MG63 (cell line): ENCODE results near the gene LRRC27. TPM values are rescaled to one million over a fixed set of nuclear protein-coding genes. Genes with fewer than 3 reads are reported as not detected.
"Not testable (repeated sequence)": the region's sequence is repeated elsewhere in the genome, so short reads cannot be mapped to it uniquely, and the experiment has no call there.

ENCODE experiments used
- DNase-seq: peaks from one replicate; pipeline ENCODE4 v3.0.0-alpha.2; 2020
- H3K27me3 ChIP-seq: fragments of 250-450 bp; sonication (Bioruptor Pico); 2 replicates; pipeline ENCODE4 v1.5.1; 2020; ENCODE audit warnings: mild to moderate bottlenecking, moderate library complexity
- H3K36me3 ChIP-seq: fragments of 250-450 bp; sonication (Bioruptor Pico); 2 replicates; pipeline ENCODE4 v1.5.1; 2020; ENCODE audit warnings: mild to moderate bottlenecking, moderate library complexity
- H3K4me3 ChIP-seq: fragments of 250-450 bp; sonication (Bioruptor Pico); 2 replicates; pipeline ENCODE4 v1.5.1; 2020; ENCODE audit warnings: mild to moderate bottlenecking, moderate library complexity
- H3K9me3 ChIP-seq: fragments of 250-450 bp; sonication (Bioruptor Pico); 2 replicates; pipeline ENCODE4 v1.5.1; 2020; ENCODE audit warnings: mild to moderate bottlenecking, moderate library complexity
- total RNA-seq: library from RNA; depleted of rRNA; stranded (reverse); fragments of >200 nt; shearing (Covaris generic); gene quantifications from 2 replicates; pipeline ENCODE4 v1.2.3, GENCODE V29; 2014; ENCODE audit warnings: low replicate concordance

The LRRC27 gene
- total RNA-seq, 1 experiment from 2014 or later = 8.3 TPM

GRCh38 chr10:132370426-132371340 lies 38.7 kb downstream of the LRRC27 start:
- Histone ChIP-seq H3K36me3 (no peaks in the 10 kb centered on the region; the same call in 1 of the 2 replicates), H3K27me3 (no peaks in the 10 kb centered on the region)
- DNase-seq = no peak

GRCh38 chr10:132371641-132372081 lies 39.7 kb downstream of the LRRC27 start:
- no peak for DNase-seq
- no peak overlapping the region for H3K4me3 ChIP-seq
- no peaks in the 10 kb centered on the region for H3K9me3 ChIP-seq
- no peaks in the 10 kb centered on the region; the same call in 1 of the 2 replicates for H3K36me3 ChIP-seq
- H3K27me3 ChIP-seq = no peaks in the 10 kb centered on the region

More at GRCh38 chr10:132370426-132371340, 38.7 kb downstream of the LRRC27 start:
- H3K4me3 ChIP-seq = no peak overlapping the region
- no peaks in the 10 kb centered on the region for H3K9me3 ChIP-seq

DNA sequence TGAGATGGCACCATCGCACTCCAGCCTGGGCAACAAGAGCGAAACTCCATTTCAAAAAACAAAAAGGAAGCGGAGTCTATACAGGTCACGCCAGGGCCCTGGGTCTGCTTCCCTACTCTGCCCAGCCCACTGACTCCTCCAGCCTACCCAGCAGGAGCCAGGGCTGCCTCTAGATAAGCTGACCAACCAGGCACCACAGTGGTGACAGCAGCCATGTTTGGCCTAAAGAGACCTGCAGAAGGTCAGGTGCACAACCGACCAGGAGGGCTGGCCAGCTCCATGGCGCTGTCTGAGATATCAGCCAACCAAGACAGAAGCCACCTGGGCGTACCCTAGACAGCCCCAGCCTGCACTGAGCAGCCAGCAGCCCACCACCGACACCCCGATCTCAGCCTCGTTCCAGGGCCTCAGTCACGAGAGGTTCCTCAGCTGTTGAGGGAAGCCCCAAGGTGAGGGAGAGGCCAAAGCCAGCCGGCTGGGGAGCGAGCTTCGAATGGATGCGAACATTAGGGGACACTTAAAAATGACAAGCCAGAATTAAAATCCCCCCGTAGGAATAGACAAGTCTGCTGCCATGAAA lies 40.6 kb downstream of the LRRC27 start:
- Histone ChIP-seq H3K27me3 (no peaks in the 10 kb centered on the region), H3K9me3 (no peaks in the 10 kb centered on the region), H3K36me3 (no peaks in the 10 kb centered on the region; the same call in 1 of the 2 replicates), H3K4me3 (no peak overlapping the region)
- no peak for DNase-seq

DNA sequence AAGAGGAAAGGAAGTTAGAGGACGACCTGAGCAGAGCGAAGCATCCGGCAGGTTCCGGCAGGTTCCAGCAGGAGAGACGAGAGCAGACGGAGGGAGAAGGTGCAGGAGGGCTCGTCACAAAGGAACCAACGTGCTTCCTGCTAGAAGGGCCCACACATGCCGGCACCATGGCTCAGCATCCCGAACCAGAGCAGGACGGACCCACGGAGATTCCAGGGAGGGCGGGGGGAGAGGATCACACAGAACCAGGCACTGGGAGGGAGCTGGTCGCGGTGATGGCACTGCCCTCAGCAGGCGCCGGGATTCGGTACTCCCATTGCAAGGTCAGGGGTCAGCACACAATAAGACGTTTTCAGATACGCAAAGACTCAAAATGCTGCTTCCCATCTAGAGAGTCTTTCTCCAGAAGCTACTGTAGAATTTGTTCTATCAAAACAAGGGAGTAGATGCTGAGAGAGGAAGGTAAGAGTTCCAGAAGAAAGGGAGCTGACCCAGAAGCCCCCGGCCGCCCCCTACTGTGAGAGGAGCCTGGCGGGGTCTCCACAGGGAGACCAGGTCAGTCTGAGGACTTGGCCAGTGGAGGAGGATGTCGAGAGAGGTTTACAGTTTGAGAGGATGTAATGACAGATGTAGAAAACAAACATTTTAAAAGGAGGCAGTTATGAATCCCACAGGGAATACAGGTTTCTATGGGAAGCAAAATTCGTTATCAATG lies 41.4 kb downstream of the LRRC27 start:
- no peak for DNase-seq
- no peaks in the 10 kb centered on the region for H3K36me3 ChIP-seq
- no peaks in the 10 kb centered on the region for H3K27me3 ChIP-seq
- no peaks in the 10 kb centered on the region for H3K9me3 ChIP-seq
- H3K4me3 ChIP-seq = no peak overlapping the region

DNA sequence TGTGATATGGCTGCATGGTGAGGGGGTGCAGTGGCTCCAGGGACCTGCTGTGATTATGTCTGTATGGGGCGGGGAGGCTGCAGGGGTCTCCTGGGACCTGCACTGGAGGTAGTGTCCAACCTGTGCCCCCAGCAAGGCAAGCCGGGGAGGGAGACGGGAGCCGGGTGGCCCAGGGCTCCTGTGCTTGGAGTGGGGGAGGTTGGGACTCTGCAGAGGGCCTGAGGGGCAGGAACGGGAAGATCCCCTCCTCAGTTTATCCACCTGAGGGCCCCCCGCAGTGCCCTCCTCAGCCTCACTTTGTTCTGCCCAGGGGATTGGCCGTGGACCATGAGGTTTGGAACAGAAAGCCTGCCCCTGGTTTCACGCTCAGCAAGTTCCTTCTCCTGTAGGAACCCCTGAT lies 42.2 kb downstream of the LRRC27 start:
- no peak for DNase-seq
- Histone ChIP-seq H3K4me3 (no peak overlapping the region), H3K36me3 (no peaks in the 10 kb centered on the region), H3K9me3 (no peaks in the 10 kb centered on the region), H3K27me3 (no peaks in the 10 kb centered on the region)

- no peak for DNase-seq
- Histone ChIP-seq H3K9me3 (no peaks in the 10 kb centered on the region), H3K27me3 (no peaks in the 10 kb centered on the region), H3K4me3 (no peak overlapping the region), H3K36me3 (no peaks in the 10 kb centered on the region)
These were observed 42.6 kb downstream of the LRRC27 start for GRCh38 chr10:132374612-132375011.

DNA sequence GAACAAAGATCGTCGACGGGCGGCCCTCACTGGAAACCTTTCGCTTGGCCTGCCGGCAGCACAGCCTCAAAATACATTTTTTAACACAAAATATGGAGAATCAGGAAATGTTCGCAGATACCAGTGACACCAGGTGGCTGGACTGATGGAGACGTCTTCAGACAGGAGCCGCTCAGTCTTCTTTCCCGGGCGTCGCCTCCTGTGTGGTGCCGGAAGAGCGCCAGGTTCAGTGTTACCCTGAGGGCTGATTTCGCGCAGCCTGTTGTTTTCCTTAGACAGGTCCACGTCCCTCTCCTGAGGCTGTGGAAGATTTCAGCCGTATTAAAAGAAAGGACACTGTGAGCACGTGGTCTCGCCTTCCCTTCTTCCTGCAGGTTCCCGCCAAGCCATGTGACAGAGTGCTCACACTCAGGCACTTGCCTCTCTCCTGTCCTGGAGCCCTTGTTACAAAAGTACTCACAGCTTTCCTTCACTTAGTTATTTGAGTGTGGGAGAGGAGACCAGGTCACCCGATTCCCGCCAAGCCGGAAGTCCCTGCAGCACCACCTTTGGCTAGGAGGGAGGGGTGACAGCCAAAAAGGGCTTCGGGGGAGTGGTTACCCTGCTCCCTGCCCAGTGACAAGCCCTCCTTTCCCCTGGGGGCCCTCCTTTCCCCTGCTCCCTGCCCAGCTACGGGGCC lies 43.3 kb downstream of the LRRC27 start:
- Histone ChIP-seq H3K9me3 (no peaks in the 10 kb centered on the region), H3K4me3 (no peak overlapping the region), H3K36me3 (no peaks in the 10 kb centered on the region), H3K27me3 (no peaks in the 10 kb centered on the region)
- DNase-seq = no peak

DNA sequence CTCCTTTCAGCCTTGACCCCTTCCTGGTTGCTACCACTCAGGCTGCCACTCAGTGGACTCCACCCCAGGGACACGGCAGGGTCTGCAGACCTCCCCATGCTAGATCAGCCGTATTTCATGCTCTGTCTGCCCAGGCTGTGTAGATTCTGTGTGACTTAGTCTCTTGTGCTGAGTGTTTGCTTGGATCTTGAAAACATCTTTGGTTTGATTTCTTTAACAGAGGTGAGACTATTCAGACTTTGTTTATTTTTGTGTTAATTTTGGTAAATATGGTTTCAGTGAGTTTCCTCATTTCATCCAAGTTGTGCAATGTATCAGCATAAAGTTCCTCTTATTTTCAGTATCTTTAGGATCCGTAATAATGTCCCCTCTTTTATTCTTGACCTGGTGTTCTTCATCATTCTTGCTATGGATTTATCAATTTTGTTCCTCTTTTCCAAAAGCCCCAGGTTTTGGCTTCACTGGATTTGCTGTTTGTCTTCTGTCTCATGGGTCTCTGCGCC lies 43.9 kb downstream of the LRRC27 start:
- Histone ChIP-seq H3K27me3 (no peaks in the 10 kb centered on the region), H3K36me3 (no peaks in the 10 kb centered on the region), H3K9me3 (no peaks in the 10 kb centered on the region), H3K4me3 (no peak overlapping the region)
- DNase-seq = no peak

- H3K9me3 ChIP-seq = no peaks in the 10 kb centered on the region
- no peaks in the 10 kb centered on the region for H3K36me3 ChIP-seq
- DNase-seq = no peak
- no peak overlapping the region for H3K4me3 ChIP-seq
- H3K27me3 ChIP-seq = no peaks in the 10 kb centered on the region
These were observed 44.4 kb downstream of the LRRC27 start for GRCh38 chr10:132376394-132376851.

DNA sequence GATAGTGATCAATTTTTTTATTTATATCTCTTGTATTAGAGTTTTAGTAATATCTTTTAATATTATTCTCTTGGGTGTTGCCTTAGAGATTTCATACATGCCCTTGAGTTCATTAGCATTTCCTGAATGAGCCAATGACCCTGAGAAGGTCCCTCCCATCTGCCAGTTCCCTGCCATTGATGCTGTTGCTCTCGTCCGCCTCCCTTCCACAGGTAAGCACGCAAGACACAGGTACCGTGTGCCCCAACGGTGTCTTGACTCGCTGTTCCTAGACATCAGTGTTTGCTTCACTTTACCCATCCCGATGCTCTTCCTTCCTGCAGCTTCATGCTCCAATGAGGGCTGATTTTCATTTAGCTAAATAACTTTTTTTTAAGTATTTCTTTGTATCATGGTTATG lies 45.3 kb downstream of the LRRC27 start:
- Histone ChIP-seq H3K4me3 (no peak overlapping the region), H3K27me3 (no peaks in the 10 kb centered on the region), H3K9me3 (no peaks in the 10 kb centered on the region), H3K36me3 (no peaks in the 10 kb centered on the region)
- DNase-seq = no peak

GRCh38 chr10:132379026-132379425 lies 47.0 kb downstream of the LRRC27 start:
- not testable (repeated sequence) for DNase-seq, H3K4me3 ChIP-seq, H3K36me3 ChIP-seq, H3K9me3 ChIP-seq, H3K27me3 ChIP-seq

GRCh38 chr10:132380986-132381385 lies 49.0 kb downstream of the LRRC27 start:
- not testable (repeated sequence) for H3K9me3 ChIP-seq, H3K4me3 ChIP-seq, H3K36me3 ChIP-seq, H3K27me3 ChIP-seq, DNase-seq

DNA sequence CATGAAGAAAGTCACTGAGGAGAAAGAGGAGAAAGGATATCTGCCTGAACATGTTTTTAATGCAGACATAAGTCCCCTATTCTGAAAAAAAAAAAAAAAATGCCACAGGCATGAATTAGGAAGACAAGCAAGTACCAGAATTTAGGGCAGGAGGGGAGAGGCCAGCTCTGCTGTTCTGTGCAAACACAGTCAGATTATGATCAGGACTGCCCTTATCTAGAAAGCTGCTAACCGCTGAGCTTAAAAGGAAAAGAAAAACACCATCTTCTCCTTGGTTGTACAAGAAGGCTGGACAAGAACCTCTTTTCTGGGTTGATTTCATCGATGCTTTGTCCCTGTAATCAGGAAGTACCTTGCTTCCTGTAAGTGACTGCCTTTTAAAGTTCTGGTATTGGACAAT lies 49.7 kb downstream of the LRRC27 start:
- Histone ChIP-seq H3K27me3 (no peaks in the 10 kb centered on the region), H3K36me3 (no peaks in the 10 kb centered on the region), H3K9me3 (no peaks in the 10 kb centered on the region), H3K4me3 (no peak overlapping the region)
- DNase-seq = no peak

DNA sequence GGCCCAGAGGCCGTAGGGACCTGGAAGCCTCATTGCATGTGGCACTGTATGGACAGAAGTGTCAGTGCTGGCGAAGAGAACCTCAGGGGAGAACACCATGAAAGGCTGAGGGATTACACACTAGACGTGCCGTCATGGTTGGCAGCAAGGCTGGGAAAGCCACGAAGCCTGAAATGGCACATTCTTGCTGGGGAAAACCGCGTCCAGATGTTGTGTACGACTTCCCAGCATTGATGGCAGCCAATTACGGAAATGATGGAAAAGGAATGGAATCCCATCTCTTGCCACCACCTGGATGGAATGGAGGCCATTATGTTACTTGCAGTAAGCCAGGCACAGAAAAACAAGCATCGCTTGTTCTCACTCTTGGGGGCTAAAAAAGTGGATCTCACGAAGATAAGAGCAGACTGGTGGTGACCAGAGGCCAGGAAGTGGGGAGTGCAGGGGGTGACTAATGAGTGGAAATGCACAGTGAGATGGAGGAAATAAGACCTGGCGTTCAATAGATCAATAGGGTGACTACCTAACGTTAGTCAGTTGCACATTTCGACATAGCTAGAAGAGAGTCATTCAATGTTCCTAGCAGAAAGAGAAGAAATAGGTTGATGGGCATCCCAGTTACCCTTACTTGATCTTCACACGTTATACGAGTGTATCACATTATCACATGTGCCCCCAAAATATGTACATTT lies 50.4 kb downstream of the LRRC27 start:
- no peak overlapping the region for H3K4me3 ChIP-seq
- peak; percentile 71 for DNase-seq
- H3K9me3 ChIP-seq = no peaks in the 10 kb centered on the region
- no peaks in the 10 kb centered on the region for H3K36me3 ChIP-seq
- H3K27me3 ChIP-seq = no peaks in the 10 kb centered on the region

GRCh38 chr10:132383101-132383500 lies 51.1 kb downstream of the LRRC27 start:
- no peaks in the 10 kb centered on the region for H3K9me3 ChIP-seq
- no peak overlapping the region for H3K4me3 ChIP-seq
- no peak for DNase-seq
- no peaks in the 10 kb centered on the region for H3K36me3 ChIP-seq
- H3K27me3 ChIP-seq = no peaks in the 10 kb centered on the region

DNA sequence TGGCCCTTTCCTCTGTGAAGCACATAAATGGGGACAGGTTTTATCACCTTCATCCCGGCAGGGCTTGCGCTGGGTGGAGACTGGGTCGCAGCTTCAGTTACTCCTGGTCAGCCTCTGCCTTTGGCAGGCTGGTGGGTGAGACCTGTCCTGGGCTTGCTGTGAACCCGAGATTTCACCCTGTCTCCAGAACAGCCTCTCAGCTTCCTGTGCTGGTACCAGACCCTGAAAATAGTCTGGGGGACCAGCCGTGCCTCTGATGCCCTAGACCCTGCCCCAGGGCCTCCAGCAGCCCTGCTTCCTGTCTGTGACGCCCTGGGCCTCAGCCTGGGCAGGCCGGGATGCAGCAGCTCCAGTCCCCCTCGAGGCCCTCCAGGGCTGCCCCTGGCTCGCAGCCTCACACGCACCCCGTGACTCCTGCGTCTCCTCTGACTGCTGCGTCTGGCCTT lies 51.8 kb downstream of the LRRC27 start:
- Histone ChIP-seq H3K36me3 (no peaks in the 10 kb centered on the region), H3K4me3 (no peak overlapping the region), H3K9me3 (no peaks in the 10 kb centered on the region), H3K27me3 (no peaks in the 10 kb centered on the region)
- DNase-seq = no peak
